ENCODE measurements around the gene BTBD19.

- TF ChIP-seq CTCF (IDR thresholded peaks at IDR 0.05; ENCODE audit: insufficient read depth, low read depth, low read length) (no peak), EZH2 (IDR thresholded peaks at IDR 0.05; ENCODE audit: insufficient read depth, low read length) (no peak)
These were observed 31.6 kb upstream of the BTBD19 start for GRCh38 chr1:44776730-44777068.
